A549 (cell line): ENCODE data around the gene PSMG1. TPM values are rescaled to one million over a fixed set of nuclear protein-coding genes. Genes with fewer than 3 reads are reported as not detected.
A peak's percentile ranks its signal among the peaks of the same experiment; 100 is the strongest.

ENCODE experiments used
- ATAC-seq, 2 experiments: fragments of 200-7000 bp in 1 of 2; fragments of >200 bp in 1 of 2; cut with Nextera tagmentation in 1 of 2; cut with Tn5 transposase in 1 of 2; 3 replicates each; pipeline versions ENCODE4 v1.8.0 to v1.9.1; 2018 to 2020; ENCODE audit warnings: mild to moderate bottlenecking in 1 of 2, moderate library complexity in 1 of 2
- CTCF ChIA-PET: fragments of 300-600 bp; sonication (Branson Sonifier 250); formaldehyde crosslinking; extraction: SDS; loops from one replicate; lab custom pipeline; 2021; ENCODE audit warnings: antibody characterized with exemption, inconsistent platforms; lab: Yijun Ruan, JAX
- POLR2A ChIA-PET: fragments of 350-600 bp; formaldehyde crosslinking; extraction: SDS; loops from one replicate; lab custom pipeline; 2021; ENCODE audit warnings: antibody characterized with exemption, inconsistent platforms; lab: Yijun Ruan, JAX
- DNase-seq, 2 experiments: peaks; one replicate each; pipeline versions ENCODE4 v3.0.0 to v3.0.0-alpha.2; 2011 to 2016; ENCODE audit warnings: low read depth in 1 of 2, low spot score in 1 of 2
- FAIRE-seq: peaks from 2 replicates; lab custom pipeline; 2011; peaks lifted over from hg19 to GRCh38; lab: Jason Lieb, UNC
- H3K27ac ChIP-seq, 2 experiments: fragments of >200 bp; sonication (Bioruptor Twin); formaldehyde crosslinking; 3 replicates each; pipeline ENCODE4 v1.5.1; 2016 to 2017
- H3K4me1 ChIP-seq: fragments of >200 bp; sonication (Bioruptor Twin); formaldehyde crosslinking; 3 replicates; pipeline ENCODE4 v1.6.1; 2016
- H3K4me2 ChIP-seq: fragments of >200 bp; sonication (Bioruptor Twin); formaldehyde crosslinking; 3 replicates; pipeline ENCODE4 v1.6.1; 2016
- H3K4me3 ChIP-seq: fragments of >200 bp; sonication (Bioruptor Twin); formaldehyde crosslinking; 3 replicates; pipeline ENCODE4 v1.5.1; 2016
- H3K9me3 ChIP-seq: fragments of >200 bp; sonication (Bioruptor Twin); formaldehyde crosslinking; 3 replicates; pipeline ENCODE4 v1.6.1; 2016
- BHLHE40 ChIP-seq: IDR thresholded peaks from 2 replicates; pipeline ENCODE4 v1.6.1; 2012; ENCODE audit warnings: low read depth, low read length, inconsistent platforms
- CBX2 ChIP-seq: fragments of 200-600 bp; sonication (generic); IDR thresholded peaks from 2 replicates; pipeline ENCODE4 v1.6.1; 2016; ENCODE audit warnings: low read depth, mild to moderate bottlenecking, borderline replicate concordance
- CEBPB ChIP-seq, 2 experiments: fragments of >200 bp in 1 of 2; sonication (Bioruptor Twin) in 1 of 2; formaldehyde crosslinking in 1 of 2; IDR thresholded peaks; 2 replicates each; pipeline ENCODE4 v1.6.1; 2012 to 2016
- CHD4 ChIP-seq: fragments of 200-600 bp; sonication (generic); IDR thresholded peaks from 2 replicates; pipeline ENCODE4 v1.6.1; 2016; ENCODE audit warnings: antibody characterized with exemption, mild to moderate bottlenecking, borderline replicate concordance
- EHMT2 ChIP-seq: fragments of 200-600 bp; sonication (generic); IDR thresholded peaks from 2 replicates; pipeline ENCODE4 v1.6.1; 2016; ENCODE audit warnings: antibody characterized with exemption, low read depth, mild to moderate bottlenecking, moderate library complexity
- EP300 ChIP-seq, 2 experiments: fragments of >200 bp; sonication (Bioruptor Twin); formaldehyde crosslinking; IDR thresholded peaks; 2 replicates in 1 of 2; 3 replicates in 1 of 2; pipeline ENCODE4 v1.6.1; 2016 to 2017
- FOSL2 ChIP-seq, 2 experiments: fragments of 450-650 bp in 1 of 2; fragments of >200 bp in 1 of 2; sonication (Bioruptor Twin) in 1 of 2; formaldehyde crosslinking; IDR thresholded peaks; 2 replicates each; pipeline versions ENCODE4 v1.5.0 to v1.6.1; 2016 to 2020; ENCODE audit warnings: mild to moderate bottlenecking in 1 of 2, moderate library complexity in 1 of 2
- HDAC2 ChIP-seq: fragments of 200-600 bp; sonication (generic); IDR thresholded peaks from 2 replicates; pipeline ENCODE4 v1.6.1; 2016
- JUNB ChIP-seq: fragments of >200 bp; sonication (Bioruptor Twin); formaldehyde crosslinking; IDR thresholded peaks from 2 replicates; pipeline ENCODE4 v1.6.1; 2016
- KDM1A ChIP-seq: fragments of 200-600 bp; sonication (generic); IDR thresholded peaks from 2 replicates; pipeline ENCODE4 v1.6.1; 2016; ENCODE audit warnings: low read depth, mild to moderate bottlenecking
- MAFK ChIP-seq: fragments of 450-650 bp; IDR thresholded peaks from 2 replicates; pipeline ENCODE4 v1.6.1; 2014; ENCODE audit not compliant: partially characterized antibody
- MAZ ChIP-seq: fragments of 150-350 bp; IDR thresholded peaks from 2 replicates; pipeline ENCODE4 v1.6.1; 2014; ENCODE audit warnings: antibody characterized with exemption, low read depth, low read length, borderline replicate concordance
- RCOR1 ChIP-seq: fragments of 150-350 bp; IDR thresholded peaks from 2 replicates; pipeline ENCODE4 v1.6.1; 2014; ENCODE audit warnings: antibody characterized with exemption, low read length, low read depth
- TP53 ChIP-seq: fragments of 250-450 bp; sonication (Bioruptor Pico); IDR thresholded peaks from 2 replicates; pipeline ENCODE4 v1.5.0; 2021; ENCODE audit warnings: mild to moderate bottlenecking, moderate library complexity
- WGBS: methylation state at CpG from one replicate; pipeline ENCODE4 v1.1.6; 2017; ENCODE audit errors: missing lambda C conversion rate; 5-methylcytosine and 5-hydroxymethylcytosine counted together
- polyA plus RNA-seq, 4 experiments: library from polyadenylated mRNA; depleted of rRNA in 3 of 4; stranded (reverse); fragments of >200 nt; fragmentation: RNase III in 1 of 4; extraction: RNeasy Plus Mini Kit Qiagen cat#74134 plus additional on column Dnase treatment in 1 of 4; gene quantifications; 2 replicates in 3 of 4; 3 replicates in 1 of 4; pipeline ENCODE4 v1.2.3, GENCODE V29; 2011 to 2017
- TF ChIP-seq, protein P1 (sequence below): fragments of >200 bp; sonication (Bioruptor Twin); formaldehyde crosslinking; IDR thresholded peaks from 3 replicates; pipeline ENCODE4 v1.5.1; 2016
- TF ChIP-seq, protein P2 (sequence below): fragments of >200 bp; sonication (Bioruptor Twin); formaldehyde crosslinking; IDR thresholded peaks from 3 replicates; pipeline ENCODE4 v1.6.1; 2016
- TF ChIP-seq, protein P3 (sequence below): fragments of 250-450 bp; sonication (Bioruptor Pico); IDR thresholded peaks from 2 replicates; pipeline ENCODE4 v1.5.0; 2021; ENCODE audit warnings: mild to moderate bottlenecking, moderate library complexity, borderline replicate concordance
- TF ChIP-seq, protein P4 (sequence below): fragments of >200 bp; sonication (Bioruptor Twin); formaldehyde crosslinking; IDR thresholded peaks from 2 replicates; pipeline ENCODE4 v1.6.1; 2016
- TF ChIP-seq, protein P5 (sequence below): fragments of 250-450 bp; sonication (Bioruptor Pico); IDR thresholded peaks from 2 replicates; pipeline ENCODE4 v1.5.0; 2020; ENCODE audit warnings: low read depth, mild to moderate bottlenecking, moderate library complexity

Gene PSMG1
- polyA plus RNA-seq, 2 of the 4 experiments (the other 2 are of a cell fraction) = 95.8 to 96.0 TPM

DNA sequence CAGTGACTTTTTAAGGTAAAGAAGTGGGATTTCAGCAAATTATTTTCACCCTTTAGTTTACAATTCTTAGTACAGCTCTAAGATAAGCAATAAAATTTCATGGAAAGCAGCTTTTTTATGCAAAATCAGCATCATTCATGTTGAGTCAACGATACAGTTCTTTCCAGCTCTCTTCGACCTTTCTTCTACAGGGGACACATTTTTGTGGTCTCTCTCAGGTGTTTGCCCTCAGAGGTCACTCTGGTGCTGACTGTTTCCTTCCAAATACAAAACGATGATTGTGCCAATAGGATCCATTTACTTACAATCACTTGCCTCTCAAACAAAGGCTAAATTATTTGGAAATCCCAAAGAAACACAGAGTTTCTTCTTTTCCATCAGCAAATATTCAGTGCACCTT is 51.0 kb downstream of the PSMG1 start:
- ChIA-PET POLR2A (no interaction called here), CTCF (no interaction called here)
- no peak overlapping the region for H3K4me2 ChIP-seq
- no peak for ATAC-seq
- H3K4me3 ChIP-seq = no peak overlapping the region
- FAIRE-seq = no peak
- no peak overlapping the region for H3K27ac ChIP-seq
- no peak for DNase-seq
- TF ChIP-seq, protein P1, sequence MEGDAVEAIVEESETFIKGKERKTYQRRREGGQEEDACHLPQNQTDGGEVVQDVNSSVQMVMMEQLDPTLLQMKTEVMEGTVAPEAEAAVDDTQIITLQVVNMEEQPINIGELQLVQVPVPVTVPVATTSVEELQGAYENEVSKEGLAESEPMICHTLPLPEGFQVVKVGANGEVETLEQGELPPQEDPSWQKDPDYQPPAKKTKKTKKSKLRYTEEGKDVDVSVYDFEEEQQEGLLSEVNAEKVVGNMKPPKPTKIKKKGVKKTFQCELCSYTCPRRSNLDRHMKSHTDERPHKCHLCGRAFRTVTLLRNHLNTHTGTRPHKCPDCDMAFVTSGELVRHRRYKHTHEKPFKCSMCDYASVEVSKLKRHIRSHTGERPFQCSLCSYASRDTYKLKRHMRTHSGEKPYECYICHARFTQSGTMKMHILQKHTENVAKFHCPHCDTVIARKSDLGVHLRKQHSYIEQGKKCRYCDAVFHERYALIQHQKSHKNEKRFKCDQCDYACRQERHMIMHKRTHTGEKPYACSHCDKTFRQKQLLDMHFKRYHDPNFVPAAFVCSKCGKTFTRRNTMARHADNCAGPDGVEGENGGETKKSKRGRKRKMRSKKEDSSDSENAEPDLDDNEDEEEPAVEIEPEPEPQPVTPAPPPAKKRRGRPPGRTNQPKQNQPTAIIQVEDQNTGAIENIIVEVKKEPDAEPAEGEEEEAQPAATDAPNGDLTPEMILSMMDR = no peak
- TF ChIP-seq, protein P2, sequence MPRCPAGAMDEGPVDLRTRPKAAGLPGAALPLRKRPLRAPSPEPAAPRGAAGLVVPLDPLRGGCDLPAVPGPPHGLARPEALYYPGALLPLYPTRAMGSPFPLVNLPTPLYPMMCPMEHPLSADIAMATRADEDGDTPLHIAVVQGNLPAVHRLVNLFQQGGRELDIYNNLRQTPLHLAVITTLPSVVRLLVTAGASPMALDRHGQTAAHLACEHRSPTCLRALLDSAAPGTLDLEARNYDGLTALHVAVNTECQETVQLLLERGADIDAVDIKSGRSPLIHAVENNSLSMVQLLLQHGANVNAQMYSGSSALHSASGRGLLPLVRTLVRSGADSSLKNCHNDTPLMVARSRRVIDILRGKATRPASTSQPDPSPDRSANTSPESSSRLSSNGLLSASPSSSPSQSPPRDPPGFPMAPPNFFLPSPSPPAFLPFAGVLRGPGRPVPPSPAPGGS = no peak
- TF ChIP-seq MAZ (no peak), MAFK (peak; percentile 43), CBX2 (no peak), FOSL2 (IDR thresholded peaks at IDR 0.05) (no peak), FOSL2 (CRISPR knock-in tag; IDR thresholded peaks at IDR 0.05) (no peak)
- TF ChIP-seq, protein P3, sequence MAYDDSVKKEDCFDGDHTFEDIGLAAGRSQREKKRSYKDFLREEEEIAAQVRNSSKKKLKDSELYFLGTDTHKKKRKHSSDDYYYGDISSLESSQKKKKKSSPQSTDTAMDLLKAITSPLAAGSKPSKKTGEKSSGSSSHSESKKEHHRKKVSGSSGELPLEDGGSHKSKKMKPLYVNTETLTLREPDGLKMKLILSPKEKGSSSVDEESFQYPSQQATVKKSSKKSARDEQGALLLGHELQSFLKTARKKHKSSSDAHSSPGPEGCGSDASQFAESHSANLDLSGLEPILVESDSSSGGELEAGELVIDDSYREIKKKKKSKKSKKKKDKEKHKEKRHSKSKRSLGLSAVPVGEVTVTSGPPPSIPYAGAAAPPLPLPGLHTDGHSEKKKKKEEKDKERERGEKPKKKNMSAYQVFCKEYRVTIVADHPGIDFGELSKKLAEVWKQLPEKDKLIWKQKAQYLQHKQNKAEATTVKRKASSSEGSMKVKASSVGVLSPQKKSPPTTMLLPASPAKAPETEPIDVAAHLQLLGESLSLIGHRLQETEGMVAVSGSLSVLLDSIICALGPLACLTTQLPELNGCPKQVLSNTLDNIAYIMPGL = no peak
- TF ChIP-seq, all 56 proteins: peak for 1
- H3K4me1 ChIP-seq = peaks cover 9% of the 10 kb centered on the region
- H3K9me3 ChIP-seq = no peaks in the 10 kb centered on the region
- 31% methylated on average over 3 of the region's 3 CpGs for WGBS

DNA sequence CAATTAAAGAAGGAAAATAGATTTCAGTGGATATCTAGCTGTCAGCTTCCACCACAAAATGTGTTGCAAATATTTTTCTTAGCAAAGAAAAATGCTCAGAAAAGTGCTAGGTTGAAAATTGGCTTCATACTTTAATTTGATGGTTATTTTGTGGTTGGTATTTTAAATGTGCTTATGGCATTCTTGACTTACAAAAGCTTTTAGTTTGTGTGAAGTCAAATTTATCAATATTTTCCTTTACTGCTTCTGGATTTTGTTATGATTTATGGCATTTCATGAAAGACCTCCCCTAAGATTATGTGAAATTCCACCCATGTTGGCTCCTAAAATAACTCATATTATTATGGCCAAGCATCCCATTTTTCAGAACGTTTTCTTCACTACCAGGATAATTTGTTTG is 51.5 kb downstream of the PSMG1 start:
- WGBS = 3% methylated on average over 1 of the region's 1 CpG
- no peak for FAIRE-seq
- ChIA-PET POLR2A (no interaction called here), CTCF (no interaction called here)
- no peak for DNase-seq
- no peak for ATAC-seq
- TF ChIP-seq KDM1A (no peak), EP300 (IDR thresholded peaks at IDR 0.05) (no peak), RCOR1 (no peak), JUNB (no peak), CHD4 (no peak), CEBPB (IDR thresholded peaks at IDR 0.05) (no peak), HDAC2 (no peak), TP53 (CRISPR knock-in tag) (no peak), BHLHE40 (no peak), EHMT2 (no peak)
- TF ChIP-seq, protein P4, sequence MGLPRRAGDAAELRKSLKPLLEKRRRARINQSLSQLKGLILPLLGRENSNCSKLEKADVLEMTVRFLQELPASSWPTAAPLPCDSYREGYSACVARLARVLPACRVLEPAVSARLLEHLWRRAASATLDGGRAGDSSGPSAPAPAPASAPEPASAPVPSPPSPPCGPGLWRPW = no peak
- TF ChIP-seq, protein P5, sequence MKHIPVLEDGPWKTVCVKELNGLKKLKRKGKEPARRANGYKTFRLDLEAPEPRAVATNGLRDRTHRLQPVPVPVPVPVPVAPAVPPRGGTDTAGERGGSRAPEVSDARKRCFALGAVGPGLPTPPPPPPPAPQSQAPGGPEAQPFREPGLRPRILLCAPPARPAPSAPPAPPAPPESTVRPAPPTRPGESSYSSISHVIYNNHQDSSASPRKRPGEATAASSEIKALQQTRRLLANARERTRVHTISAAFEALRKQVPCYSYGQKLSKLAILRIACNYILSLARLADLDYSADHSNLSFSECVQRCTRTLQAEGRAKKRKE = no peak
- no peak overlapping the region for H3K4me3 ChIP-seq
- no peak overlapping the region for H3K4me2 ChIP-seq
- H3K9me3 ChIP-seq = no peaks in the 10 kb centered on the region
- H3K27ac ChIP-seq = no peak overlapping the region
- peaks cover 4% of the 10 kb centered on the region for H3K4me1 ChIP-seq
